Kidney (tissue), 14 donors: ENCODE results near the gene BOD1L1. TPM values are rescaled to one million over a fixed set of nuclear protein-coding genes. Genes with fewer than 3 reads are reported as not detected.

ENCODE experiments used
- DNase-seq, 5 donors: peaks; one replicate each; pipeline ENCODE4 v3.0.0-alpha.2; 2013 to 2020
- FAIRE-seq: peaks from 2 replicates; lab custom pipeline; 2012; peaks lifted over from hg19 to GRCh38; lab: Jason Lieb, UNC
- H3K27ac ChIP-seq, 2 donors: one replicate each; pipeline ENCODE4 v1.7.0; 2013; ENCODE audit warnings: low read depth in 2 of 2, low read length in 2 of 2, inconsistent platforms in 1 of 2
- H3K27me3 ChIP-seq: one replicate; pipeline ENCODE4 v1.7.1; 2013; ENCODE audit warnings: low read length, inconsistent platforms; ENCODE audit not compliant: control insufficient read depth, insufficient read depth
- H3K36me3 ChIP-seq, 3 donors: one replicate each; pipeline versions ENCODE4 v1.7.0 to v1.7.1; 2013; ENCODE audit warnings: low read length in 3 of 3, control low read depth in 1 of 3, inconsistent platforms in 1 of 3; ENCODE audit not compliant: insufficient read depth in 3 of 3, control insufficient read depth in 2 of 3
- H3K4me1 ChIP-seq, 3 donors: one replicate each; pipeline versions ENCODE4 v1.7.0 to v1.7.1; 2013; ENCODE audit warnings: low read length in 3 of 3, inconsistent platforms in 1 of 3, low read depth in 1 of 3; ENCODE audit not compliant: control insufficient read depth in 2 of 3, insufficient read depth in 2 of 3
- H3K4me3 ChIP-seq, 3 donors: one replicate each; pipeline versions ENCODE4 v1.7.0 to v1.8.1; 2013; ENCODE audit warnings: low read length in 3 of 3, control low read depth in 1 of 3, inconsistent platforms in 1 of 3
- H3K9ac ChIP-seq, 3 donors: one replicate each; pipeline versions ENCODE4 v1.7.0 to v1.7.1; 2013; ENCODE audit warnings: low read length in 3 of 3, control low read depth in 1 of 3, inconsistent platforms in 1 of 3
- H3K9me3 ChIP-seq, 3 donors: one replicate each; pipeline versions ENCODE4 v1.7.0 to v1.7.1; 2013; ENCODE audit warnings: low read length in 3 of 3, control low read depth in 1 of 3, inconsistent platforms in 1 of 3; ENCODE audit not compliant: control insufficient read depth in 2 of 3, insufficient read depth in 1 of 3
- CTCF ChIP-seq: IDR thresholded peaks from 3 replicates; pipeline ENCODE4 v1.5.1; 2012; ENCODE audit warnings: mild to moderate bottlenecking, moderate library complexity, borderline replicate concordance; ENCODE audit not compliant: insufficient read depth; ENCODE audit errors: extremely low read depth
- intact Hi-C: fragments of 100-400 bp; cut with DNase I; formaldehyde crosslinking; loops from one replicate; pipeline ENCODE4 v1.11.1; 2022
- polyA plus RNA-seq: library from polyadenylated mRNA; stranded (reverse); fragments of 350-450 nt; fragmentation: Illumina TruSeq; extraction: RNeasy Lipid Tissue Mini Kit (QIAGEN cat#74804); gene quantifications from one replicate; pipeline ENCODE4 v1.2.3, GENCODE V29; 2014; ENCODE audit warnings: low read depth, low replicate concordance; ENCODE audit not compliant: insufficient read depth
- total RNA-seq: library from RNA; stranded (reverse); fragmentation: NEBNext Ultra II Directional; extraction: Animal tissue kit (Norgen Biotek cat#: 25700); gene quantifications from one replicate; pipeline ENCODE4 v1.2.1, GENCODE V29; 2021
- donor health status: control.
- donor health status: control.
- donor health status: control.
- donor health status: control.
- donor health status: control.
- donor health status: DM: yes; HTN: yes; CAD: no.
- donor health status: Normal renal cell carcinoma (clear cell type).

Gene BOD1L1
- total and polyA plus RNA-seq, 2 donors from 2014 or later = 9.0 to 45.6 TPM

GRCh38 chr4:13541720-13542576 lies 85.6 kb downstream of the BOD1L1 start:
- FAIRE-seq = no peak
- H3K4me3 ChIP-seq = no peak overlapping the region
- no peak overlapping the region for H3K27ac ChIP-seq
- H3K9me3 ChIP-seq = no peaks in the 10 kb centered on the region
- H3K4me1 ChIP-seq = peaks cover 2 to 16% (median 6%) of the 10 kb centered on the region in 3 donors
- no peak for TF ChIP-seq CTCF
- peak; percentile 49 to 76 (median 64) for DNase-seq
- no peak overlapping the region for H3K9ac ChIP-seq
- intact Hi-C loops = loop anchor here (10.0 kb wide), 1 partner anchor 687 kb away; no protein-coding TSS in a partner anchor
- H3K36me3 ChIP-seq = no peaks in the 10 kb centered on the region
- peaks cover 81% of the 10 kb centered on the region for H3K27me3 ChIP-seq

- H3K9me3 ChIP-seq = no peaks in the 10 kb centered on the region
- no peak for FAIRE-seq
- intact Hi-C loops = loop anchor here (10.0 kb wide), 1 partner anchor 686 kb away; no protein-coding TSS in a partner anchor
Measured at GRCh38 chr4:13541176-13541604, 86.3 kb downstream of the BOD1L1 start.

GRCh38 chr4:13540446-13541175 lies 86.9 kb downstream of the BOD1L1 start:
- H3K4me1 ChIP-seq = peaks cover 2 to 17% (median 6%) of the 10 kb centered on the region in 3 donors
- H3K27ac ChIP-seq = no peak overlapping the region
- TF ChIP-seq CTCF = no peak
- DNase-seq = peak in 1 of 5 donors; percentile 14
- H3K9ac ChIP-seq = no peak overlapping the region
- no peaks in the 10 kb centered on the region for H3K36me3 ChIP-seq
- no peak for FAIRE-seq
- H3K27me3 ChIP-seq = peaks cover 81% of the 10 kb centered on the region
- intact Hi-C loops = loop anchor here (10.0 kb wide), 1 partner anchor 686 kb away; no protein-coding TSS in a partner anchor
- H3K4me3 ChIP-seq = no peak overlapping the region
- H3K9me3 ChIP-seq = no peaks in the 10 kb centered on the region

More at GRCh38 chr4:13541176-13541604, 86.3 kb downstream of the BOD1L1 start:
- no peak for TF ChIP-seq CTCF
- DNase-seq = peak in 3 of 5 donors; percentile 0 to 61 (median 9)
- no peaks in the 10 kb centered on the region for H3K36me3 ChIP-seq
- H3K4me1 ChIP-seq = peaks cover 2 to 15% (median 6%) of the 10 kb centered on the region in 3 donors
- no peak overlapping the region for H3K27ac ChIP-seq
- peaks cover 81% of the 10 kb centered on the region for H3K27me3 ChIP-seq
- no peak overlapping the region for H3K9ac ChIP-seq
- no peak overlapping the region for H3K4me3 ChIP-seq
